GM12891 (cell line): ENCODE results near the gene PLPPR4.
"Not testable (repeated sequence)": the region's sequence is repeated elsewhere in the genome, so short reads cannot be mapped to it uniquely, and the experiment has no call there.

Experiments
- DNase-seq: peaks from one replicate; pipeline ENCODE4 v3.0.0; 2011; ENCODE audit warnings: low spot score; ENCODE audit not compliant: insufficient read length
- FAIRE-seq: peaks from 2 replicates; lab custom pipeline; 2011; peaks lifted over from hg19 to GRCh38; lab: Jason Lieb, UNC
- PAX5 ChIP-seq: IDR thresholded peaks from 2 replicates; pipeline ENCODE4 v1.6.1; 2011; ENCODE audit warnings: low read length, moderate library complexity, mild to moderate bottlenecking; ENCODE audit not compliant: insufficient read depth, severe bottlenecking
- POLR2A ChIP-seq: IDR thresholded peaks from 2 replicates; pipeline ENCODE4 v1.6.1; 2011; ENCODE audit warnings: low read depth, low read length, control low read depth
- POLR2AphosphoS5 ChIP-seq: IDR thresholded peaks from 2 replicates; pipeline ENCODE4 v1.6.1; 2011; ENCODE audit warnings: low read depth, low read length, control low read depth
- POU2F2 ChIP-seq: IDR thresholded peaks from 2 replicates; pipeline ENCODE4 v1.6.1; 2011; ENCODE audit warnings: low read depth, mild to moderate bottlenecking, control low read depth, low read length, moderate library complexity
- SPI1 ChIP-seq: IDR thresholded peaks from 2 replicates; pipeline ENCODE4 v1.6.1; 2011; ENCODE audit warnings: low read depth, low read length, control low read depth
- TAF1 ChIP-seq: IDR thresholded peaks from 2 replicates; pipeline ENCODE4 v1.6.1; 2011; ENCODE audit warnings: low read depth, low read length, control low read depth

Gene PLPPR4

DNA sequence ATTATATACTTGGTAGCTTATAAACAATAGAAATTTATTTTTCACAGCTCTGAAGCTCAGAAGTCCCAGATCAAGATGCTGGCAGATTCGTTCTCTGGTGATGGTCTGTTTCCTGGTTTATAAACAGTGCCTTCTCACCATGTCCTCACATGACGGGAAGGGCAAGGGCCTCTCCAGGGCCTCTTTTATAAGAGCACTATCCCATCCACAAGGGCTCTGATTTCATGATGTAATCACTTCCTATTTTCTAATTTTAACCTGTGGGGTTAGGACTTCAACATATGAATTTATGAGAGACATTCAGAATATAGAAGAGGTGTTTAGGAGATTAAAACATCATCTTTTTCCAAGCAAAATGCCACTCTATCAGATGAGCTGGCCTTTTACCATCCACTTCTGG lies 32.1 kb upstream of the PLPPR4 start:
- no peak for TF ChIP-seq POU2F2
- TF ChIP-seq TAF1 = no peak
- TF ChIP-seq PAX5 = no peak
- TF ChIP-seq SPI1 = no peak
- TF ChIP-seq POLR2AphosphoS5 = no peak
- no peak for TF ChIP-seq POLR2A
- DNase-seq (no peak), FAIRE-seq (no peak)

DNA sequence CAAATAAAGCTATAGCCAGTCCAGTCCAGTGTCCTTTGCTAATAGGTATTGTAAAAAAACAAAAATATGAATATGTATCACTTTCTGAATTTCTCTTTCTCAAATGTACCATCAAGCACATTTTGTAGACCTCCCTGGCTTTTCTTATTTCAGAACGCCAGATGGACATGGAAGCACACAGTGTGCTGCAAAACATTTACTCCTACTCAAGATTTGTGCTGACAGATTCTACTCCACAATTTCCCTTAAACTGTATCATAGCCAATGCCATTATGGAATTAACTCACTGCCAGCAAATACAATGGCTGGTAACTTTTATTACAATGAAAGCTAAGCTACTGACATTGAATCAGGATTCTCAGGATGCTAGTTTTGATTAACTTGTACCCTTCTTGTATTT lies 30.8 kb upstream of the PLPPR4 start:
- DNase-seq (no peak), FAIRE-seq (no peak)
- no peak for TF ChIP-seq POLR2AphosphoS5
- no peak for TF ChIP-seq POLR2A
- TF ChIP-seq PAX5 = no peak
- TF ChIP-seq POU2F2 = no peak
- TF ChIP-seq TAF1 = no peak
- TF ChIP-seq SPI1 = no peak

DNA sequence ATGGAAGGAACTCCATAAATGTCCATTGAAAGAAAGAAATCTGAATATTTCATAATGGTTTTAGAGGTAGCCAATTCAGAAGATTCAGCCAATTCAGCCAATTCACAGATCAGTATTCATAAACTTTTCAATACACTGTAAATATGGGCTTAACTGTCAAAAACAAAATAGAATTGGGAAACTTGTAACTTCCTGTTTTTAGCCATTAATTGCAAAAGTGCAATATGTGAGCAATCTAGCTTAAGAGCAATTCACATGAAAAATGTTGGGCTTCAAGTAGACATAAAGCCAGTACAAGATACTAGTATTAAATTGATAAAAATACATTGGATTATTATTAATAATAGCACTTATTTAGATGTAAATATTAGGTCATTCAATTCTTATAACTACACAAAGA lies 27.5 kb upstream of the PLPPR4 start:
- FAIRE-seq (no peak), DNase-seq (no peak)
- no peak for TF ChIP-seq POLR2A

DNA sequence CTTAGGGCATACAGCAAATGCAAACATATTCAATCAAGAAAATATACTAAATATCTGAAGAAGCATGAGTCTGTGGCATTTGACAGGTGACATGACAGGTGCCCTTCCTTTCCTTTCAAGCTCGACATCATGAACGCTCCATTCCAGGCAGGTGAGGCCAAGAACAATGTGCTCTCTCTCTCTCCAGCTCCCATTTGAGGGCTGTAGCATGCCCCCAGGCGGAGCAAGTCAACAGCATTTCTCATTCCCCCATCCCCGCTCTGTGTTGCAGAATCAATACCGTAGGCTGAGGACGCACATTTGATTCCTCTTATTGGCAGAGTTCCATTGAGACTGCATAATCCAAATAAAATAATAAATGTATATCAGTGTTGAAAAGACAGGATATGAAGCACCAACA lies 24.6 kb upstream of the PLPPR4 start:
- TF ChIP-seq PAX5 = no peak
- TF ChIP-seq POLR2AphosphoS5 = no peak
- TF ChIP-seq TAF1 = no peak
- no peak for TF ChIP-seq POU2F2
- no peak for TF ChIP-seq POLR2A
- no peak for TF ChIP-seq SPI1
- no peak for DNase-seq
- no peak for FAIRE-seq

DNA sequence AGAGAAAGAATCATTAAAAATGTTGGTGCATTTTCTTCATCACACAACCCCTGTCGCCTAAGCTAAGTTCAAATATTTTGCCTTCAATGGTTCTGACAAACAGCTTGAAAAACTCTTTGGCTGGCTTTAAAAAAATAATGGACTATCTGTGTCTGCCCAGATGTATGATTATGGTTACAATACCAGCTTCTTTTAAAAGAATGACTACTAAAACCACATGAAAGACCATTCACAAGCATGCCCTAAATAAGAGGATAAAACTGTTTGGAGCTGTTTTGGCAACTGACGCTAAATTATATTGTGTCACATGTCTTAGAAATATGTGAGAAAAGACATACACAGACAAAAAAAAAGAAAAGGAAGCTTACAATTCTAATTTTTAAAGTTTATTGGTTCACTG lies 23.7 kb upstream of the PLPPR4 start:
- FAIRE-seq (no peak), DNase-seq (no peak)
- TF ChIP-seq SPI1 (no peak), POLR2AphosphoS5 (no peak), POLR2A (no peak), PAX5 (no peak), POU2F2 (no peak), TAF1 (no peak)

DNA sequence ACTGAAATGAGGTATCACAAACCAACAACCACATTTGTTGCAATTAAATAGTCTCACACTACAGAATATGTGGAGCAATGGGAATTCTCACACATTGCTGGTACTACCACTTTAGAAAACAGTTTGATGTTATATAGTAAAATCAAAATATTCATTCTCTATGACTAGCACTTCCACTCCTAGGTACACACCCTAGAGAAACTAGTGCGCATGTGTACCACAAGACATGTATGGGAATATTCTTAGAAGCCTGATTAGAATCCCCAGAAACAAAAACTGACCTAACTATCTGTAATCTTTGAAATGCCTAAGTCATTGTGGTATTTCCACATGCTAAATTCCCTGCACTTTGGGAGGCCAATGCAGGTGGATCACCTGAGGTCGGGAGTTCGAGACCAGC lies 18.1 kb upstream of the PLPPR4 start:
- TF ChIP-seq TAF1 = no peak
- TF ChIP-seq POLR2A = no peak
- no peak for TF ChIP-seq POU2F2
- no peak for DNase-seq
- no peak for FAIRE-seq

DNA sequence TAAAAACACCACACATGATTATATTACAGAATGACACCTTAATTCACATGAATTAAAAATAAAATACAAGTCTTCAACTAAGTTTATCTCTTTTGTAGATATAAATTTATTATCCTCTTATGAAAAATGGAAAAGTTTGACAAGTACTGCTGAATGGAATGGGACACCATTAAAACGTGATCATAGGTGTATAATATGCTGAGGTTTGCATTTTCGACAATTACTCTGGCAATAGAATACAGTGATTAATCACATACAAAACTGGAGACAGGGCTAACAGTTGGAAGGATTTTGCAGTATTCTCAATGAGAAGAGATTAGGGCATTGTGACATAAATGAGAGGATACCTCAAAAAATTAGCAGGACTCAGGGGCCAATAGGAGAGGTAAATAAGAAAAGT lies 17.1 kb upstream of the PLPPR4 start:
- no peak for TF ChIP-seq POU2F2
- no peak for TF ChIP-seq TAF1
- no peak for TF ChIP-seq POLR2AphosphoS5
- no peak for TF ChIP-seq POLR2A
- TF ChIP-seq PAX5 = no peak
- no peak for TF ChIP-seq SPI1
- no peak for FAIRE-seq

DNA sequence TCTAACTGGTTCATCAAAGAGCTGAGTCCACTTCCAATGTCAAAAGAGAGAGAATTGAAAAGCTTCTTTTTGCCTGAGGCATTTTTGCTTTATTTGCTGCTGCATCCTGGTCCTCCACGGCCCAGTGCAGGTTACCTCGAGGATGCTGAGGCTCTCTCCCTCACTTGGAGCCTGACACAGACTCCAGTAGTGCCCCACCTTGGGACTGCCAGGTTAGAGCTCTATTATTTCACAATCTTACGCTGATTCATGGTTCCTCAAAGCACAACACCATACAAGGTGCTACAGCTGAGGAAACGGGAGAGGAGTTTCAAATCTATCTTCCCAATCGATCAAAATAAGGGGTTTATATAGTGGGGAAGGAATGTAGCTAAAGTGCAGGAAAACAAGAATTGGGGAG lies 13.6 kb upstream of the PLPPR4 start:
- TF ChIP-seq TAF1 (no peak), POLR2A (no peak), SPI1 (no peak), PAX5 (no peak), POU2F2 (no peak), POLR2AphosphoS5 (no peak)
- DNase-seq (no peak), FAIRE-seq (no peak)

More for the DNA sequence above, 17.1 kb upstream of the PLPPR4 start:
- DNase-seq = no peak

DNA sequence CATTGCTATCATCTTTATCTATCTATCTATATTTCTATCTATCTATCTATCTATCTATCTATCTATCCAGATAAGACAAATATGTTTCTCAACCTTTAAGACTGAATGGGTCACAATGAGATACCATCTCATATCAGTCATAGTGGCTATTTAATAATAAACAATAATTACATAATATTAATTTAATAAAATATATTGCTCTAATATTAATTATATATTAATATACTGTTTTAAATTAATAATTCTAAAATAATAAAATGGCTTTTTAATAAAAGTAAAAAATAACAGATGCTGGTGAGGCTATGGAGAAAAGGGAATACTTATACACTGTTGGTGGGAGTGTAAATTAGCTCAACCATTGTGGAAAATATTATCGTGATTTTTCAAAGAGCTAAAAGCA lies 13.0 kb upstream of the PLPPR4 start:
- no peak for TF ChIP-seq PAX5
- TF ChIP-seq POLR2A = no peak
- TF ChIP-seq TAF1 = no peak
- TF ChIP-seq POU2F2 = no peak
- TF ChIP-seq SPI1 = no peak
- TF ChIP-seq POLR2AphosphoS5 = no peak
- FAIRE-seq = no peak
- no peak for DNase-seq

DNA sequence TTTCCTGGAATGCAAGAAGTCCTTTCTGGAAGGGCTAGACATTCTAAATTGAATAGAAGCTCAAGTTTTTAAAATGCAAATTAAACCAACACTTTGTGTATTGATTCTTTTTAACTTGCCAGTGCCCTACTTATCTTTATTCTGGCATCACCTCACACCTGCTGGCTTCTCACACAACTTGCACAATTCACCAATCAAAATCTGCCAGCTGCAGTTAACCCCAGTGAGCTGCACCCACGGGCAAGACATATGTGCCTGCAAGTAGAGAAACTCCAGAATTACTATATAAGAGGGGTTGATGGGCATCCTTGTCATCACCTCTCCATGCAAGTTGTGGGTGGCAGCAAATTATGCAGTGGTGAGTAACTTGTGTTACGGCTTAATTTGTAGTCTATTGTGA lies 11.7 kb upstream of the PLPPR4 start:
- FAIRE-seq (no peak), DNase-seq (no peak)
- no peak for TF ChIP-seq POLR2AphosphoS5
- no peak for TF ChIP-seq SPI1
- TF ChIP-seq POLR2A = no peak

DNA sequence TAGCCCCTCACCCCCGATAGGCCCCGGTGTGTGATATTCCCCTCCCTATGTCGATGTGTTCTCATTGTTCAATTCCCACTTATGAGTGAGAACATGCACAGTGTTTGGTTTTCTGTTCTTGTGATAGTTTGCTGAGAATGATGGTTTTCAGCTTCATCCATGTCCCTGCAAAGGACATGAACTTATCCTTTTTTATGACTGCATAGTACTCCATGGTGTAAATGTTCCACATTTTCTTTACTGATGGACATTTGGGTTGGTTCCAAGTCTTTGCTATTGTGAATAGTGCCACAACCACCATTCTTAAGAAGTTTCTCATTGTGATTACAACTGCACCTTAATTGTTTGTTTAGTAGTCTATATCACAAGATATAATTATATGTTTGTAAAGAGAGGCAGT lies 3.9 kb upstream of the PLPPR4 start:
- FAIRE-seq = not testable (repeated sequence)

DNA sequence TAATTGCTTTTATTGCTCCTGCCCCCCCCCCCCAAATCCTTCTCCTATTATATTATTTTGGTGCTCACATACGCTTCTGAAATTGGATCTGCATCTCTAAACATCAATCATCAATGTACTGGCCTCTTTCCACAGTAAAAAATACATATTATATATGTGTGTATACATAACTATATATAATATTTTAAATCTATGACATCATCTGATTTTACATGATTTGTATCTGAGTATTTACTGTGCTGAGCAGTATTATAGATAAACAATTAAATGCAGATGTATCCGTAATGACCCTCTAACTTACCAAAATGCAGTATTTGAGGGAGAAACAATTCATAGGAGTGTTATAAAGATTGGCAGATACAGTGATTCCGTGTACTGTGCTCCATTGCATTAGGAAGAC lies 832 bp downstream of the PLPPR4 start:
- TF ChIP-seq POU2F2 (no peak), POLR2A (no peak), SPI1 (no peak), POLR2AphosphoS5 (no peak), TAF1 (no peak), PAX5 (no peak)
- FAIRE-seq (no peak), DNase-seq (no peak)

More for the DNA sequence above, 3.9 kb upstream of the PLPPR4 start:
- DNase-seq = not testable (repeated sequence)
